Measurements from ENCODE around the gene FASTKD3. TPM values are rescaled to one million over a fixed set of nuclear protein-coding genes. Genes with fewer than 3 reads are reported as not detected.

The FASTKD3 gene
- total and polyA plus RNA-seq, 2 of the 4 experiments (the other 2 are of a cell fraction): 8.4 to 12.7 TPM

DNA sequence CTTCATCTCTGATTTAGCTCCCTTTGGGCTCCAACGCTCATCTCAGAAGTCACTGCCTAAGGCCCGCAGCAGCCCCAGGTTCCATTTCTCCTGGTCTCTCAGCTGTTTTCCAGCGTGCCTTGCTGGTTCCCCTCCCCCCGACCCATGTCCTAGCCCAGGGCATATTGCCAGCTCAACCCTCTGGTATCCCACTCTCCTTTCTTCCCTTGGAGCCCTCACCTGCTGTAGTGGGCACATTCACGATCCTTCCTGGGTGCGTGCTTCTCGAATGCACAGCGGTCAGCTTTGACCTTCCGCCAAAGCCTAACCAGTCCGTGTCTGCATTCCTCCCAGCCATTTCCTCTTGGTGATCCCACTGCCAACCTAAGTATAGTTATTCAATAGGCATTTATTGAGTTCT lies 54.0 kb downstream of the FASTKD3 start:
- no peaks in the 10 kb centered on the region for H3K79me1 ChIP-seq (ENCODE audit: low read depth in 1 of 2, low read length in 2 of 2)
- H2BK20ac ChIP-seq (ENCODE audit: low read depth, low read length): no peak overlapping the region
- H3K27ac ChIP-seq (ENCODE audit: insufficient read depth, low read length): no peak overlapping the region
- H3K18ac ChIP-seq (ENCODE audit: low read depth, low read length): no peak overlapping the region
- H2BK120ac ChIP-seq (ENCODE audit: low read depth, low read length): no peak overlapping the region
- no peak overlapping the region for H4K8ac ChIP-seq (ENCODE audit: low read depth in 2 of 2, low read length in 2 of 2)
- H2BK5ac ChIP-seq (ENCODE audit: low read depth, low read length, poor library complexity, severe bottlenecking): no peak overlapping the region
- H4K91ac ChIP-seq (ENCODE audit: insufficient read depth, low read depth, low read length): no peak overlapping the region
- ATAC-seq (ENCODE audit: low read depth) (no peak), DNase-seq (no peak)
- H2BK15ac ChIP-seq (ENCODE audit: low read depth, low read length): no peak overlapping the region
- H3K4ac ChIP-seq (ENCODE audit: low read depth, low read length): no peak overlapping the region
- no peak overlapping the region for H3K14ac ChIP-seq (replicated peaks; ENCODE audit: low read depth, low read length)
- BruUV-seq (replicated peaks): no TSS peak
- TF ChIP-seq BHLHE40 (IDR thresholded peaks at IDR 0.05; ENCODE audit: low read depth, low read length) (no peak), RCOR1 (IDR thresholded peaks at IDR 0.05; ENCODE audit: insufficient replicate concordance, low read length) (no peak), RAD21 (IDR thresholded peaks at IDR 0.05; ENCODE audit: low read length) (no peak), MXI1 (IDR thresholded peaks at IDR 0.05; ENCODE audit: borderline replicate concordance, low read depth, low read length) (no peak), RFX5 (IDR thresholded peaks at IDR 0.05; ENCODE audit: low read depth, low read length) (no peak), ELK1 (IDR thresholded peaks at IDR 0.05; ENCODE audit: borderline replicate concordance, low read depth, low read length) (no peak), USF2 (IDR thresholded peaks at IDR 0.05; ENCODE audit: low read depth, low read length) (no peak), POLR2A (IDR thresholded peaks at IDR 0.05; ENCODE audit: low read depth, low read length) (no peak), SMC3 (IDR thresholded peaks at IDR 0.05; ENCODE audit: low read depth, low read length) (no peak), CEBPB (IDR thresholded peaks at IDR 0.05; ENCODE audit: low read depth, low read length) (no peak), FOS (IDR thresholded peaks at IDR 0.05; ENCODE audit: low read depth, low read length) (no peak), NFE2L2 (IDR thresholded peaks at IDR 0.05; ENCODE audit: low read depth, low read length) (no peak), MAFK (IDR thresholded peaks at IDR 0.05; ENCODE audit: low read depth, low read length) (no peak), CHD1 (IDR thresholded peaks at IDR 0.05; ENCODE audit: low read depth, low read length) (no peak), MAZ (IDR thresholded peaks at IDR 0.05; ENCODE audit: borderline replicate concordance, low read depth, low read length) (no peak)
- TF ChIP-seq, protein P1, sequence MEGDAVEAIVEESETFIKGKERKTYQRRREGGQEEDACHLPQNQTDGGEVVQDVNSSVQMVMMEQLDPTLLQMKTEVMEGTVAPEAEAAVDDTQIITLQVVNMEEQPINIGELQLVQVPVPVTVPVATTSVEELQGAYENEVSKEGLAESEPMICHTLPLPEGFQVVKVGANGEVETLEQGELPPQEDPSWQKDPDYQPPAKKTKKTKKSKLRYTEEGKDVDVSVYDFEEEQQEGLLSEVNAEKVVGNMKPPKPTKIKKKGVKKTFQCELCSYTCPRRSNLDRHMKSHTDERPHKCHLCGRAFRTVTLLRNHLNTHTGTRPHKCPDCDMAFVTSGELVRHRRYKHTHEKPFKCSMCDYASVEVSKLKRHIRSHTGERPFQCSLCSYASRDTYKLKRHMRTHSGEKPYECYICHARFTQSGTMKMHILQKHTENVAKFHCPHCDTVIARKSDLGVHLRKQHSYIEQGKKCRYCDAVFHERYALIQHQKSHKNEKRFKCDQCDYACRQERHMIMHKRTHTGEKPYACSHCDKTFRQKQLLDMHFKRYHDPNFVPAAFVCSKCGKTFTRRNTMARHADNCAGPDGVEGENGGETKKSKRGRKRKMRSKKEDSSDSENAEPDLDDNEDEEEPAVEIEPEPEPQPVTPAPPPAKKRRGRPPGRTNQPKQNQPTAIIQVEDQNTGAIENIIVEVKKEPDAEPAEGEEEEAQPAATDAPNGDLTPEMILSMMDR (conservative IDR thresholded peaks at IDR 0.05; ENCODE audit: low read depth, low read length): no peak
- H3K36me3 ChIP-seq (ENCODE audit: control insufficient read depth, insufficient read depth, low read length): no peaks in the 10 kb centered on the region
- H2AK5ac ChIP-seq (ENCODE audit: low read depth, low read length): no peak overlapping the region
- no peak overlapping the region for H2AFZ ChIP-seq (replicated peaks; ENCODE audit: low read length, poor library complexity)
- dilution Hi-C loops (cut with HindIII; ENCODE audit: low sequenced_read_pairs, unreplicated experiment): no loop called here
- H3K4me1 ChIP-seq (ENCODE audit: control insufficient read depth, insufficient read depth, low read length): no peaks in the 10 kb centered on the region
- no peaks in the 10 kb centered on the region for H3K9me1 ChIP-seq (ENCODE audit: insufficient read depth, low read length)
- WGBS, 2 experiments (ENCODE audit: extremely low coverage in 2 of 2, insufficient read length in 1 of 2): 87% methylated on average over 4 of the region's 10 CpGs; no CpG with 5 or more reads in 1 of the 2 experiments
- no peaks in the 10 kb centered on the region for H3K27me3 ChIP-seq (ENCODE audit: control insufficient read depth, insufficient read depth, low read length)
- in situ Hi-C loops (cut with MboI; ENCODE audit: low sequenced_read_pairs): no loop called here
- H3K4me3 ChIP-seq (ENCODE audit: insufficient read depth, low read depth, low read length): no peak overlapping the region
- no peak overlapping the region for H2AK9ac ChIP-seq (replicated peaks; ENCODE audit: low read depth, low read length, poor library complexity)
- no peak overlapping the region for H3K4me2 ChIP-seq (ENCODE audit: low read depth, low read length)
- no peaks in the 10 kb centered on the region for H3K9me3 ChIP-seq (ENCODE audit: control insufficient read depth, insufficient read depth, low read length)
- H3K23ac ChIP-seq (ENCODE audit: low read depth, low read length): no peak overlapping the region
- intact Hi-C loops (cut with micrococcal nuclease): loop anchor here (5.0 kb wide), 1 partner anchor 1048 kb away; no protein-coding TSS in a partner anchor
- no peaks in the 10 kb centered on the region for H4K20me1 ChIP-seq (ENCODE audit: insufficient read depth, low read length)
- H4K5ac ChIP-seq (ENCODE audit: low read depth, low read length): no peak overlapping the region
- no peak overlapping the region for H3K56ac ChIP-seq (ENCODE audit: extremely low read depth, insufficient read depth, low read length)
- POLR2A ChIA-PET (ENCODE audit: unreplicated experiment): no interaction called here
- CTCF ChIA-PET: no interaction called here
- H3K9ac ChIP-seq (ENCODE audit: low read depth, low read length): no peak overlapping the region

All from IMR-90 (cell line).